Hepatocyte (in vitro differentiated cells): ENCODE measurements around the gene GCLM. TPM values are rescaled to one million over a fixed set of nuclear protein-coding genes. Genes with fewer than 3 reads are reported as not detected.
A peak's percentile ranks its signal among the peaks of the same experiment; 100 is the strongest.

Experiments used
- DNase-seq: peaks from one replicate; pipeline ENCODE4 v3.0.0-alpha.2; 2016; ENCODE audit warnings: low spot score
- H2AFZ ChIP-seq: fragments of 200-600 bp; sonication (generic); 2 replicates; pipeline ENCODE4 v1.6.0; 2016; ENCODE audit warnings: antibody characterized with exemption, mild to moderate bottlenecking
- H3K27ac ChIP-seq: fragments of 200-600 bp; sonication (generic); 2 replicates; pipeline ENCODE4 v1.5.1; 2016; ENCODE audit warnings: mild to moderate bottlenecking
- H3K27me3 ChIP-seq: fragments of 200-600 bp; sonication (generic); 2 replicates; pipeline ENCODE4 v1.6.1; 2016
- H3K36me3 ChIP-seq: fragments of 200-600 bp; sonication (generic); replicated peaks from 2 replicates; pipeline ENCODE4 v1.5.1; 2016; ENCODE audit warnings: low read depth; ENCODE audit not compliant: insufficient read depth
- H3K4me1 ChIP-seq: fragments of 200-600 bp; sonication (generic); 2 replicates; pipeline ENCODE4 v1.5.1; 2016; ENCODE audit warnings: mild to moderate bottlenecking, moderate library complexity; ENCODE audit not compliant: insufficient read depth
- H3K4me2 ChIP-seq: fragments of 200-600 bp; sonication (generic); 2 replicates; pipeline ENCODE4 v1.6.0; 2016
- H3K4me3 ChIP-seq: fragments of 200-600 bp; sonication (generic); 2 replicates; pipeline ENCODE4 v1.5.1; 2016; ENCODE audit warnings: mild to moderate bottlenecking
- H3K79me2 ChIP-seq: fragments of 200-600 bp; sonication (generic); 2 replicates; pipeline ENCODE4 v1.6.0; 2017; ENCODE audit warnings: mild to moderate bottlenecking
- H3K9me2 ChIP-seq: fragments of 200-600 bp; sonication (generic); replicated peaks from 2 replicates; pipeline ENCODE4 v1.6.0; 2017; ENCODE audit warnings: mild to moderate bottlenecking; ENCODE audit not compliant: insufficient read depth
- H3K9me3 ChIP-seq: fragments of 200-600 bp; sonication (generic); 2 replicates; pipeline ENCODE4 v1.5.1; 2016; ENCODE audit warnings: low read depth, mild to moderate bottlenecking
- H4K20me1 ChIP-seq: fragments of 200-600 bp; sonication (generic); 2 replicates; pipeline ENCODE4 v1.6.0; 2016; ENCODE audit warnings: mild to moderate bottlenecking; ENCODE audit not compliant: insufficient read depth, poor library complexity, severe bottlenecking
- CTCF ChIP-seq: fragments of 200-600 bp; sonication (generic); IDR thresholded peaks from 2 replicates; pipeline ENCODE4 v1.5.1; 2016; ENCODE audit warnings: antibody characterized with exemption, mild to moderate bottlenecking; ENCODE audit not compliant: poor library complexity
- EZH2 ChIP-seq: fragments of 200-600 bp; sonication (generic); IDR thresholded peaks from 2 replicates; pipeline ENCODE4 v1.6.1; 2016; ENCODE audit warnings: antibody characterized with exemption, mild to moderate bottlenecking, borderline replicate concordance
- EZH2phosphoT487 ChIP-seq: fragments of 200-600 bp; sonication (generic); IDR thresholded peaks from one replicate; pipeline ENCODE4 v1.6.1; 2018; ENCODE audit warnings: antibody characterized with exemption, mild to moderate bottlenecking, low read depth, moderate library complexity; ENCODE audit not compliant: unreplicated experiment, severe bottlenecking
- WGBS: methylation state at CpG from one replicate; pipeline ENCODE4 v1.1.6; 2016; ENCODE audit warnings: low lambda C conversion rate; ENCODE audit errors: missing lambda C conversion rate; 5-methylcytosine and 5-hydroxymethylcytosine counted together
- microRNA counts: library from miRNA; unstranded; fragments of <30 nt; microRNA quantifications from one replicate; lab custom pipeline; 2017
- microRNA-seq: library from miRNA; unstranded; fragments of <30 nt; microRNA quantifications from one replicate; pipeline ENCODE4, GENCODE V29; 2017
- polyA plus RNA-seq: library from polyadenylated mRNA; unstranded; fragments of >200 nt; fragmentation: Nextera tagmentation; extraction: Ambion mirVana; gene quantifications from 2 replicates; pipeline ENCODE4 v1.2.1, GENCODE V29; 2016
- small RNA-seq: library from RNA; depleted of rRNA; stranded (forward); fragments of <200 nt; gene quantifications from one replicate; pipeline ENCODE3, GENCODE V24; 2014
- total RNA-seq: library from RNA; depleted of rRNA; stranded (reverse); fragments of >200 nt; gene quantifications from 2 replicates; pipeline ENCODE4 v1.2.3, GENCODE V29; 2014

GCLM gene
- total and polyA plus RNA-seq, 2 experiments from 2014 or later: 10.7 to 15.3 TPM

- H3K36me3 ChIP-seq: no peaks in the 10 kb centered on the region
- TF ChIP-seq EZH2 (no peak), CTCF (no peak)
- H3K27me3 ChIP-seq: no peaks in the 10 kb centered on the region
- WGBS: 88% methylated on average over 2 of the region's 2 CpGs
- H3K4me3 ChIP-seq: no peak overlapping the region
- H3K79me2 ChIP-seq: no peaks in the 10 kb centered on the region
- H3K27ac ChIP-seq: no peak overlapping the region
- H4K20me1 ChIP-seq: no peaks in the 10 kb centered on the region
- no peak overlapping the region for H2AFZ ChIP-seq
- no peaks in the 10 kb centered on the region for H3K9me3 ChIP-seq
- H3K4me2 ChIP-seq: no peak overlapping the region
- DNase-seq: no peak
- no peaks in the 10 kb centered on the region for H3K4me1 ChIP-seq
- H3K9me2 ChIP-seq: no peaks in the 10 kb centered on the region
These were observed 69.5 kb downstream of the GCLM start for GRCh38 chr1:93839753-93840152.

GRCh38 chr1:93839307-93839706, 69.9 kb downstream of the GCLM start:
- H3K4me2 ChIP-seq: no peak overlapping the region
- no peaks in the 10 kb centered on the region for H3K9me2 ChIP-seq
- H4K20me1 ChIP-seq: no peaks in the 10 kb centered on the region
- H3K4me1 ChIP-seq: no peaks in the 10 kb centered on the region
- no peak for DNase-seq
- H3K79me2 ChIP-seq: no peaks in the 10 kb centered on the region
- H3K36me3 ChIP-seq: no peaks in the 10 kb centered on the region
- H3K9me3 ChIP-seq: no peaks in the 10 kb centered on the region
- no peak overlapping the region for H2AFZ ChIP-seq
- no peaks in the 10 kb centered on the region for H3K27me3 ChIP-seq
- no peak overlapping the region for H3K27ac ChIP-seq
- H3K4me3 ChIP-seq: no peak overlapping the region
- no peak for TF ChIP-seq EZH2phosphoT487
- no peak for TF ChIP-seq EZH2
- no peak for TF ChIP-seq CTCF
- 39% methylated on average over 1 of the region's 1 CpG for WGBS

GRCh38 chr1:93837961-93838360, 71.3 kb downstream of the GCLM start:
- Histone ChIP-seq H3K4me3 (no peak overlapping the region), H3K27me3 (no peaks in the 10 kb centered on the region), H3K79me2 (no peaks in the 10 kb centered on the region), H3K9me3 (peaks cover 3% of the 10 kb centered on the region), H2AFZ (no peak overlapping the region), H3K27ac (no peak overlapping the region), H3K36me3 (no peaks in the 10 kb centered on the region), H4K20me1 (no peaks in the 10 kb centered on the region), H3K4me2 (no peak overlapping the region), H3K4me1 (no peaks in the 10 kb centered on the region), H3K9me2 (no peaks in the 10 kb centered on the region)
- 95% methylated on average over 3 of the region's 3 CpGs for WGBS
- no peak for DNase-seq
- no peak for TF ChIP-seq CTCF

MicroRNA genes within 50 kb of the gene (microRNA counts, 767-probe panel; counts per million panel counts)
- not detected for microRNA hsa-miR-760 (lab: Ali Mortazavi, UCI)

Small RNAs within 50 kb of the gene (microRNA-seq; reads per million reads assigned to microRNA genes)
- gene MIR760: 93.5 reads per million, percentile 60 among the genes with 10 or more reads in this experiment

Small RNAs within 50 kb of the gene (small RNA-seq; reads per million reads assigned to genes)
- gene AL117351.2 (not detected), gene MIR760 (0.43 reads per million, percentile 30 among the genes with 10 or more reads in this experiment)

Other genes starting within 250 kb of the GCLM start
- gene BCAR3, start 227.6 kb downstream of the GCLM start, total RNA-seq: 20.4 and 22.6 TPM in 2 replicates
- 22.5 and 23.7 TPM in 2 replicates for gene BCAR3, start 227.6 kb downstream of the GCLM start, polyA plus RNA-seq
- gene DNTTIP2, start 30.2 kb downstream of the GCLM start, total RNA-seq: 43.6 and 44.7 TPM in 2 replicates
- 34.4 and 37.8 TPM in 2 replicates for gene DNTTIP2, start 30.2 kb downstream of the GCLM start, polyA plus RNA-seq
- 0.53 and 1.0 TPM in 2 replicates for gene ABCA4, start 211.7 kb upstream of the GCLM start, total RNA-seq
- 1.4 and 2.1 TPM in 2 replicates for gene ABCA4, start 211.7 kb upstream of the GCLM start, polyA plus RNA-seq